Muscle of back (tissue), 11 donors: Measurements from ENCODE around the gene PIK3C2A. TPM values are rescaled to one million over a fixed set of nuclear protein-coding genes. Genes with fewer than 3 reads are reported as not detected.

ENCODE experiments used
- DNase-seq, 3 donors: peaks; one replicate each; pipeline versions ENCODE4 v3.0.0 to v3.0.0-alpha.2; 2013
- polyA plus RNA-seq, 10 donors: library from polyadenylated mRNA; unstranded; fragments of 120-200 nt; gene quantifications; one replicate each; pipeline ENCODE4 v1.2.1, GENCODE V29; 2013; ENCODE audit not compliant: insufficient read length in 10 of 10

PIK3C2A gene
- polyA plus RNA-seq, 10 donors = 12.9 to 24.8 (median 20.2) TPM

- no peak for DNase-seq
Observed at GRCh38 chr11:17214338-17214737, 6.6 kb upstream of the PIK3C2A start.

DNA sequence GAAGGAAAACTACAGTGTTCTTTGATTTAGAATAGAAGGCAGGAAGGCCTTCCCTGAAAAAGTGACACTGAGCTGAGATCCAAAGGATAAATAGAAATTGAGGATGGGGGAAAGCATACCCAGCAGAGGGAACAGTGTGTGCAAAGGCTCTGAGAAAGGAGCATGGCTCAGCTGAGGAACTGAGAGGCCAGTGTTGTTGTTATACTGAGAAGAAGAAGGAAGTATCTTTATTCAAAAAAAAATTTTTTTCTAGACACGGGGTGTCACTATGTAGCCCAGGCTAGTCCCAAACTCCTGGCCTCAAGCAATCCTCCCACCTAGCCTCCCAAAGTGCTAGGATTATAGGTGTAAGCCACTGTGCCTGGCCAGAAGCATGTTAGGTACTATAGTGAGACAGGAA, 3.5 kb upstream of the PIK3C2A start:
- DNase-seq = no peak

- no peak for DNase-seq
Observed at GRCh38 chr11:17209939-17210245, 2.1 kb upstream of the PIK3C2A start.

DNA sequence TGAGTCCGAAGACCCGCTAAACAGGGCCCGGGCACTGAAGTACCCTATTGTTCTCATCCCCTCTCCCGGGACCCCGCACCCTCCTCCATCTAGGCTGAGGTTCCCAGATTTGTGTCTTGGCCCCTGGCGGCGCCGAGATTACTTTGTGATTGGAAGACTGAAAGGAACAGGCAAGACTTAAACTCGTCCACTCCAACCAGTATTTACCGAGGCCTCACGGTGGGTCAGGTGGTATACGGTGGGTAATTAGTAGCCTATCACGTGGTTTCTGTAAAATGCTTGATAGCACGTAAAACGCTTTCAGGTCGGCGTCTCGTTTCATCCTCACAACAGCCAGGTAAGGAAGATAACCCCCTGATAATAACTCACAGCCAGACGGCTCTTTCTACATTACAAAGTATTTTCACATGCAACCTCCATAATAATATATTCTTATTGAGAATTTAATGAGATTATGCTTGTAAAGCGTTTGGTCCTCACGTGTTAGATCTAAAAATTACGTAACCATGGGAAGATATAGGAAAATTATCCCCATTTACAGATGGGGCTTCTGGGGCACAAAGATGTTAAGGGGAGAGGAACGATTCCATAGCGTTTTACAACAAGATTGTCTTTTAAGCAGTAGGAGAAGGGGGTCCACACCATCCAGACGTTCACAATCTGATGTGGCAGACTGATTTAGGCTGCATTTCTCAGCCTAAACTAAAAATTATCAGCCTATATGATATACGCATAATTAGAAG, 642 bp upstream of the PIK3C2A start:
- DNase-seq = peak in 2 of 3 donors; percentile 38 to 56

- DNase-seq = no peak
Observed at GRCh38 chr11:17206463-17206862, 1.3 kb downstream of the PIK3C2A start.

GRCh38 chr11:17197431-17197898, 10.3 kb downstream of the PIK3C2A start:
- no peak for DNase-seq

- no peak for DNase-seq
Observed at GRCh38 chr11:17188675-17189074, 19.1 kb downstream of the PIK3C2A start.

- DNase-seq = no peak
Observed at GRCh38 chr11:17186932-17187692, 20.7 kb downstream of the PIK3C2A start.

- no peak for DNase-seq
Observed at GRCh38 chr11:17185938-17186337, 21.8 kb downstream of the PIK3C2A start.

GRCh38 chr11:17184882-17185587, 22.8 kb downstream of the PIK3C2A start:
- no peak for DNase-seq

DNA sequence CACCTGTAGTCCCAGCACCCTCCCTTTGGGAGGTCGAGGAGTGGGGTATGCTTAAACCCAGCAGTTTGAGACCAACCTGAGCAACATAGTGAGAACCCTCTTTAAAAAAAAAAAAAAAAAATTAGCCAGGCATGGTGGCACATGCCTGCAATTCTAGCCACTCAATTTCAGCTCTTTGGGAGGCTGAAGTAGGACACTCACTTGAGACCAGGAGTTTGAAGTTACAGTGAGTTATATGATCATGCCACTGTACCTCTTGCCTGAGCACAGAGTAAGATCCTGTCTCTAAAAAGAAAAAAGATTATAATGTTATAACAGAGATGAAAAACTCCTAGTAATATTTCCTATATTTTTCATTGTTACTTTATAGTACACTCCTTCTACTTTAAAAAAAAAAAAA, 23.9 kb downstream of the PIK3C2A start:
- no peak for DNase-seq

DNA sequence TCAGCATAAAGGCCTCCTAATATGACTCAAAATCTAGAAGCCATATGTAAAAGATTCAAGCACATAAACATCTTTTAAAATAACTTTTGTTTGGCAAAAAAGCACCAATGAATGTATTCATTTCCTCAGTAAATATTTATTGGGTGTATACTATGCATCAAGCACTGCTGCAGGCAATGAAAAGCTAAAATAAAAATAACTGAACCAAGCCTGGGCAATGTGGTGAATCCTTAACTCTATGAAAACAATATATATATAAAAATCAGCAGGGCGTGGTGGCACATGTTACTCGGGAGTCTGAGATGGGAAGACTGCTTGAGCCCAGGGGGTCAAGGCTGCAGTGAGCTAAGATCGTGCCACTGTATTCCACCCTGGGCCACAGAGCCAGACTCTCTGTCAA, 27.8 kb downstream of the PIK3C2A start:
- no peak for DNase-seq

DNA sequence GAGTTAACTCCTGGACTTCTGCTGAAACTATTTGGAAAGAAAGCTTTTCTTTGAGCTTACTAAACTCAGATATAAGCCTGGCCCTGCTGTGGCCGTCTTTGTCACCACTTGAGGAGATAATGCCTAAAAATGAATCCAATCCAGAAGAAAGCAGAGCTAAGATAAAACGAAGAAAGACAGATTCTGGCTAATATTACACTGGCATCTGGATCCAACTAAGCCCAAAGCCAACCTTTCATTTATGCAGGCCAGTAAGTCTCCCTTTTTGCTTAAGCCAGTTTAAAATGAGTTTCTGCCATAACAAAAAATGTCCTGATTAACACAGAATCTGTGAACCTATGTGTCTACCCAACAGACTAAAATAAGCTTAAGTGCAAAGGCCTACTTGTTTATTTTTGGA, 34.5 kb downstream of the PIK3C2A start:
- DNase-seq = no peak

- no peak for DNase-seq
Observed at GRCh38 chr11:17171916-17172315, 35.9 kb downstream of the PIK3C2A start.

DNA sequence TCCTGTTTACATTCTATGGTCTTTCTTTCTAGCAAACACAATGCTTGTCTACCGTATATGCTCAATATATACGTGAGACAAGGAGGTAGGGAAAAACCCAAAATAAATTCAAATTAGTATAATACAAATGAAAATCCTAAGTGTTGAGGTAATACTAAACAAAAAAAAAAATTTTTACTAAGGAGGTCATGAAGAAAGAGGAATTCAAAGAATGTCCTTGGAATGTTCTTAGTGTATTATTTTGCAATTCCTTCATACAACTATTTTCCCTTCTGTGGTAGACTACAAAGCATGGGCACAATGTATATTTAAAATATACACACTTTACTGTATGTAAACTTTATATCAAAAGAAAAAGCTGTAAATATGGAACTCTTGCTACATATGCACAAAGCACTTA, 36.4 kb downstream of the PIK3C2A start:
- DNase-seq = peak in 1 of 3 donors; percentile 12

- DNase-seq = no peak
Observed at GRCh38 chr11:17169876-17170275, 37.9 kb downstream of the PIK3C2A start.

DNA sequence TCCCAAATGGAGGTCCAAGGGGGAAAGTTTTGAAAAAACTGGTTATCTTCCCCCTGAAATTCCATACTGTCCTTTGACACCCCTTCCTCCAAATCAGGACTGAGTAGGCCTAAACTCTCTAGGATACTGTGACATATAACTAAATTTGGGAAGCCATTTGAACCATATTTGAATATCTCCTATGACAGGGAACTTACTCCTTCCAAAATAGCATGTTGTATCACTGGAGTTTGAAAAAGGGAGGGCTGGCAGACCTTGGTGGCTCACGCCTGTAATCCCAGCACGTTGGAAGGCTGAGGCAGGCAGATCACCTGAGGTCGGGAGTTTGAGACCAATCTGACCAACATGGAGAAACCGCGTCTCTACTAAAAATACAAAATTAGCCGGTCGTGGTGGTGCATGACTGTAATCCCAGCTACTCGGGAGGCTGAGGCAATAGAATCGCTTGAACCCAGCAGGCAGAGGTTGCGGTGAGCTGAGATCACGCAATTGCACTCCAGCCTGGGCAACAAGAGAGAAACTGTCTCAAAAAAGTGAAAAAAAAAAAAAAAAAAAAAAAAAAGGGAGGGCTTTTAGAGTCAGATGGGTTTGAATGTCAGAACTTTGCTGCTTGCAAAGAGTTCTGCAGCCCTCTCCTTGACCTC, 42.4 kb downstream of the PIK3C2A start:
- no peak for DNase-seq

GRCh38 chr11:17164361-17165246, 43.2 kb downstream of the PIK3C2A start:
- DNase-seq = no peak

- DNase-seq = no peak
Observed at GRCh38 chr11:17163736-17164135, 44.0 kb downstream of the PIK3C2A start.

DNA sequence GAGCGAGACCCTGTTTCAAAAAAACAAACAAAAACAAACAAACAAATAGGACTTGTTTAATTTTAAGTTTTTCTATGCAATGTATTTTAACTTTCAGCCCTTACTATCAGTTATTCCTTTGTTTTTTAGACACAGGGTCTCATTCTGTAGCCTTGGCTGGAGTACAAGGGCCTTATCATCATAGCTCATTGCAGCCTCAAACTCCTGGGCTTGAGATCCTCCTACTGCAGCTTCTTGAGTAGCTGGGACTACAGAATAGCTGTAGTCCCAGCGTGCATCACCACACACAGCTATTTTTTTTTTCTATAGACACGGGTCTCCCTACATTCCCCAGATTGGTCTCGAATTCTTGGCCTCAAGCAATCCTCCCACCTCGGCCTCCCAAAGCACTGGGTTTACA, 44.5 kb downstream of the PIK3C2A start:
- DNase-seq = no peak

DNA sequence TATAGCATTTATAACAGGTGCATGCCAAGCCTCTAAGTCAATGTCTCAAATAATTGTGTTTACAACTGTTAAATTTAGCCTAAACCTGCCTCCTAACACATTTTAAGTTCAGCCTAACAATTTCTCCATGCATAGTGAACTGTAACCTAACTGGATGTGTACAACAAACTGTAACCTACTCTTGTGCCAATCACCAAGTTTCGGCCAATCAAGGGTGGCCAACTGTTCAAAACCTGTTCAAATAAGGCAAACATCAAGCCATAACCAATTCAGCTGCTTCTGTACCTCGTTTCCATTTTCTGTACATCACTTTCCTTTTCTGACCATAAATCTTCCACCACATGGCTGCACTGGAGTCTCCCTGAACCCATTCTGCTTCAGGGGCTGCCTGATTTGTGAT, 45.4 kb downstream of the PIK3C2A start:
- no peak for DNase-seq
